GM23338 (cell line): ENCODE results near the gene PARP3.

Source experiments
- POLR2AphosphoS5 ChIP-seq: IDR thresholded peaks from 2 replicates; pipeline ENCODE4 v1.6.1; 2016; ENCODE audit warnings: antibody characterized with exemption, low read depth
- TF ChIP-seq, protein P1 (sequence below), 2 experiments: fragments of 200-600 bp in 1 of 2; sonication (generic) in 1 of 2; conservative IDR thresholded peaks; 2 replicates each; pipeline versions ENCODE4 v1.5.1 to v1.6.1; 2016 to 2017; ENCODE audit warnings: antibody characterized with exemption in 2 of 2, low read depth in 2 of 2, mild to moderate bottlenecking in 2 of 2, moderate library complexity in 1 of 2

DNA sequence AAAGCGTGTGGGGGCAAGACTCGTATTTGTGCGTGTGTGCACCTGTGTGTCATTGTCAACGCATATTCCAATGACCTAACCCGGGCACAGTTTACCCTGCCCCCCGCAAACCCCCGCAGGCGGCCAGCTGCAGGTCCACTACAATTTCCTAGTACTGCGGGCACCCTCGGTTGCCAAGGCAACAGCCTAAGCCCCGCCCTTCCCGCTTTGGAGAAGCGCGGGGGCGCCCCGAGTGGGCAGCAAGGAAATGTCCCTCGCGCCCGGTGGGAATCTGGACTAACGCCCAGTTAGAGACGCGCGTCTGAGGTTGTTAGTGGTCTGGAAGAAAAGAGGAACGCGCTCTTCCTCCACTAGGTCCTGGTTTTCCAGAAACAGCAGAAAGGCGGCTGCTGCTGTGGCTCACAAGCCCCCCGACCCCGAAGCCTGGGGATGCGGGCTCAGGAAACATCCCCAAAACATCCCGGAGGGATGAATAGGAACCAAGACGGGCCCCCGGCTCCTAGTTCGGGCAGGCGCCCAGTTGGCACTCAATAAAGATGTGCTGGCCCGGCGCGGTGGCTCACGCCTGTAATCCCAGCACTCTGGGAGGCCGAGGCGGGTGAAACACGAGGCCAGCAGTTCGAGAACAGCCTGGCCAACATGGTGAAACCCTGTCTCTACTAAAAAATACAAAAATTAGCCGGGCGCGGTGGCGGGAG lies 33.8 kb downstream of the PARP3 start:
- no peak for TF ChIP-seq POLR2AphosphoS5
- TF ChIP-seq, protein P1, sequence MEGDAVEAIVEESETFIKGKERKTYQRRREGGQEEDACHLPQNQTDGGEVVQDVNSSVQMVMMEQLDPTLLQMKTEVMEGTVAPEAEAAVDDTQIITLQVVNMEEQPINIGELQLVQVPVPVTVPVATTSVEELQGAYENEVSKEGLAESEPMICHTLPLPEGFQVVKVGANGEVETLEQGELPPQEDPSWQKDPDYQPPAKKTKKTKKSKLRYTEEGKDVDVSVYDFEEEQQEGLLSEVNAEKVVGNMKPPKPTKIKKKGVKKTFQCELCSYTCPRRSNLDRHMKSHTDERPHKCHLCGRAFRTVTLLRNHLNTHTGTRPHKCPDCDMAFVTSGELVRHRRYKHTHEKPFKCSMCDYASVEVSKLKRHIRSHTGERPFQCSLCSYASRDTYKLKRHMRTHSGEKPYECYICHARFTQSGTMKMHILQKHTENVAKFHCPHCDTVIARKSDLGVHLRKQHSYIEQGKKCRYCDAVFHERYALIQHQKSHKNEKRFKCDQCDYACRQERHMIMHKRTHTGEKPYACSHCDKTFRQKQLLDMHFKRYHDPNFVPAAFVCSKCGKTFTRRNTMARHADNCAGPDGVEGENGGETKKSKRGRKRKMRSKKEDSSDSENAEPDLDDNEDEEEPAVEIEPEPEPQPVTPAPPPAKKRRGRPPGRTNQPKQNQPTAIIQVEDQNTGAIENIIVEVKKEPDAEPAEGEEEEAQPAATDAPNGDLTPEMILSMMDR (conservative IDR thresholded peaks at IDR 0.05; ENCODE audit: low read depth in 2 of 2): peak in 1 of 2 experiments; percentile 34; a peak in 2 of 4 replicates
